Measurements from ENCODE around the gene DTNBP1. TPM values are rescaled to one million over a fixed set of nuclear protein-coding genes. Genes with fewer than 3 reads are reported as not detected.
"Not testable (repeated sequence)": the region's sequence is repeated elsewhere in the genome, so short reads cannot be mapped to it uniquely, and the experiment has no call there.

DTNBP1 gene
- total RNA-seq, 1 experiment from 2014 or later = 6.2 TPM

- Histone ChIP-seq H3K27ac (no peak overlapping the region), H3K4me1 (no peaks in the 10 kb centered on the region), H3K36me3 (no peaks in the 10 kb centered on the region), H3K9me3 (replicated peaks) (no peaks in the 10 kb centered on the region), H3K4me3 (no peak overlapping the region), H3K27me3 (no peaks in the 10 kb centered on the region)
- DNase-seq = no peak
These were observed 8.6 kb downstream of the DTNBP1 start for GRCh38 chr6:15654250-15654649.

GRCh38 chr6:15653581-15653980 lies 9.2 kb downstream of the DTNBP1 start:
- no peak for DNase-seq
- H3K27me3 ChIP-seq = no peaks in the 10 kb centered on the region

GRCh38 chr6:15650004-15650559 lies 12.7 kb downstream of the DTNBP1 start:
- H3K9me3 ChIP-seq (replicated peaks); H3K27me3 ChIP-seq; H3K4me3 ChIP-seq; H3K36me3 ChIP-seq; DNase-seq; H3K4me1 ChIP-seq; H3K27ac ChIP-seq: not testable (repeated sequence)

More at GRCh38 chr6:15653581-15653980, 9.2 kb downstream of the DTNBP1 start:
- Histone ChIP-seq H3K4me1 (no peaks in the 10 kb centered on the region), H3K36me3 (no peaks in the 10 kb centered on the region), H3K9me3 (replicated peaks) (no peaks in the 10 kb centered on the region), H3K4me3 (no peak overlapping the region), H3K27ac (no peak overlapping the region)

- no peak for DNase-seq
- Histone ChIP-seq H3K27ac (no peak overlapping the region), H3K9me3 (replicated peaks) (0 out of 2 replicates have a peak, but pooled peaks cover 7% of the 10 kb centered on the region), H3K27me3 (no peaks in the 10 kb centered on the region), H3K4me1 (no peaks in the 10 kb centered on the region), H3K36me3 (0 out of 2 replicates have a peak, but pooled peaks cover 2% of the 10 kb centered on the region), H3K4me3 (no peak overlapping the region)
These were observed 17.9 kb downstream of the DTNBP1 start for GRCh38 chr6:15644904-15645303.

GRCh38 chr6:15643542-15643941 lies 19.3 kb downstream of the DTNBP1 start:
- Histone ChIP-seq H3K4me1 (no peaks in the 10 kb centered on the region), H3K9me3 (replicated peaks) (0 out of 2 replicates have a peak, but pooled peaks cover 7% of the 10 kb centered on the region), H3K36me3 (0 out of 2 replicates have a peak, but pooled peaks cover 2% of the 10 kb centered on the region), H3K4me3 (no peak overlapping the region), H3K27me3 (no peaks in the 10 kb centered on the region), H3K27ac (no peak overlapping the region)
- no peak for DNase-seq

- H3K4me3 ChIP-seq = no peak overlapping the region
- no peak for DNase-seq
- no peaks in the 10 kb centered on the region for H3K4me1 ChIP-seq
- no peak overlapping the region for H3K27ac ChIP-seq
- H3K27me3 ChIP-seq = no peaks in the 10 kb centered on the region
- no peaks in the 10 kb centered on the region for H3K36me3 ChIP-seq
- 0 out of 2 replicates have a peak, but pooled peaks cover 7% of the 10 kb centered on the region for H3K9me3 ChIP-seq (replicated peaks)
These were observed 20.6 kb downstream of the DTNBP1 start for GRCh38 chr6:15642276-15642675.

GRCh38 chr6:15638373-15638772 lies 24.5 kb downstream of the DTNBP1 start:
- DNase-seq = no peak
- H3K36me3 ChIP-seq = no peaks in the 10 kb centered on the region
- no peak overlapping the region for H3K4me3 ChIP-seq
- H3K27me3 ChIP-seq = no peaks in the 10 kb centered on the region
- H3K9me3 ChIP-seq (replicated peaks) = 0 out of 2 replicates have a peak, but pooled peaks cover 1% of the 10 kb centered on the region
- H3K27ac ChIP-seq = no peak overlapping the region
- H3K4me1 ChIP-seq = no peaks in the 10 kb centered on the region

- DNase-seq = no peak
- Histone ChIP-seq H3K27ac (no peak overlapping the region), H3K27me3 (no peaks in the 10 kb centered on the region), H3K4me3 (no peak overlapping the region), H3K9me3 (replicated peaks) (no peaks in the 10 kb centered on the region), H3K36me3 (no peaks in the 10 kb centered on the region), H3K4me1 (peaks cover 15% of the 10 kb centered on the region)
These were observed 31.4 kb downstream of the DTNBP1 start for GRCh38 chr6:15631432-15631831.

- H3K36me3 ChIP-seq = no peaks in the 10 kb centered on the region
- no peak overlapping the region for H3K27ac ChIP-seq
- no peak overlapping the region for H3K4me3 ChIP-seq
- no peak for DNase-seq
- no peaks in the 10 kb centered on the region for H3K27me3 ChIP-seq
- no peaks in the 10 kb centered on the region for H3K9me3 ChIP-seq (replicated peaks)
- H3K4me1 ChIP-seq = peaks cover 15% of the 10 kb centered on the region
These were observed 32.6 kb downstream of the DTNBP1 start for GRCh38 chr6:15630202-15630601.

- Histone ChIP-seq H3K4me3 (no peak overlapping the region), H3K36me3 (no peaks in the 10 kb centered on the region)
- no peak for DNase-seq
These were observed 33.3 kb downstream of the DTNBP1 start for GRCh38 chr6:15629487-15629886.

GRCh38 chr6:15628499-15629131 lies 34.2 kb downstream of the DTNBP1 start:
- peak; percentile 39 to 67 for DNase-seq
- no peak overlapping the region for H3K4me3 ChIP-seq
- H3K36me3 ChIP-seq = no peaks in the 10 kb centered on the region
- H3K27ac ChIP-seq = peak overlapping the region; percentile 40
- peaks cover 15% of the 10 kb centered on the region for H3K4me1 ChIP-seq
- no peaks in the 10 kb centered on the region for H3K9me3 ChIP-seq (replicated peaks)
- H3K27me3 ChIP-seq = no peaks in the 10 kb centered on the region

More at GRCh38 chr6:15629487-15629886, 33.3 kb downstream of the DTNBP1 start:
- H3K9me3 ChIP-seq (replicated peaks) = no peaks in the 10 kb centered on the region
- H3K4me1 ChIP-seq = peaks cover 15% of the 10 kb centered on the region
- no peak overlapping the region for H3K27ac ChIP-seq
- no peaks in the 10 kb centered on the region for H3K27me3 ChIP-seq

GRCh38 chr6:15627821-15628220 lies 35.0 kb downstream of the DTNBP1 start:
- Histone ChIP-seq H3K4me1 (peaks cover 19% of the 10 kb centered on the region), H3K27ac (no peak overlapping the region), H3K9me3 (replicated peaks) (no peaks in the 10 kb centered on the region), H3K27me3 (no peaks in the 10 kb centered on the region), H3K4me3 (no peak overlapping the region), H3K36me3 (no peaks in the 10 kb centered on the region)
- DNase-seq = no peak

- Histone ChIP-seq H3K4me3 (no peak overlapping the region), H3K27ac (no peak overlapping the region)
These were observed 35.8 kb downstream of the DTNBP1 start for GRCh38 chr6:15626878-15627674.

GRCh38 chr6:15626160-15626559 lies 36.7 kb downstream of the DTNBP1 start:
- DNase-seq = no peak
- H3K36me3 ChIP-seq = no peaks in the 10 kb centered on the region
- H3K27ac ChIP-seq = no peak overlapping the region
- H3K27me3 ChIP-seq = no peaks in the 10 kb centered on the region
- H3K9me3 ChIP-seq (replicated peaks) = no peaks in the 10 kb centered on the region
- peaks cover 29% of the 10 kb centered on the region for H3K4me1 ChIP-seq
- no peak overlapping the region for H3K4me3 ChIP-seq

More at GRCh38 chr6:15626878-15627674, 35.8 kb downstream of the DTNBP1 start:
- no peaks in the 10 kb centered on the region for H3K9me3 ChIP-seq (replicated peaks)
- no peaks in the 10 kb centered on the region for H3K27me3 ChIP-seq
- no peak for DNase-seq
- H3K4me1 ChIP-seq = peaks cover 20% of the 10 kb centered on the region
- H3K36me3 ChIP-seq = no peaks in the 10 kb centered on the region

All from SJCRH30 (cell line).